SK-MEL-5 (cell line): ENCODE data around the gene DLEU7. TPM values are rescaled to one million over a fixed set of nuclear protein-coding genes. Genes with fewer than 3 reads are reported as not detected.
A peak's percentile ranks its signal among the peaks of the same experiment; 100 is the strongest.

ENCODE experiments used
- DNase-seq: peaks from one replicate; pipeline ENCODE4 v3.0.0-alpha.2; 2016; ENCODE audit warnings: low read depth, low spot score
- in situ Hi-C: cut with HindIII; loops from 2 replicates; pipeline ENCODE4 v1.10.0; 2016; ENCODE audit warnings: low sequenced_read_pairs, high pct_unique_total_duplicates, low pct_unique_long_range_greater_than_20kb
- total RNA-seq: library from RNA; depleted of rRNA; stranded (reverse); fragments of >200 nt; shearing (Covaris generic); gene quantifications from 2 replicates; pipeline ENCODE4 v1.2.3, GENCODE V29; 2014

The DLEU7 gene
- total RNA-seq, 1 experiment from 2014 or later, result not detected

DNA sequence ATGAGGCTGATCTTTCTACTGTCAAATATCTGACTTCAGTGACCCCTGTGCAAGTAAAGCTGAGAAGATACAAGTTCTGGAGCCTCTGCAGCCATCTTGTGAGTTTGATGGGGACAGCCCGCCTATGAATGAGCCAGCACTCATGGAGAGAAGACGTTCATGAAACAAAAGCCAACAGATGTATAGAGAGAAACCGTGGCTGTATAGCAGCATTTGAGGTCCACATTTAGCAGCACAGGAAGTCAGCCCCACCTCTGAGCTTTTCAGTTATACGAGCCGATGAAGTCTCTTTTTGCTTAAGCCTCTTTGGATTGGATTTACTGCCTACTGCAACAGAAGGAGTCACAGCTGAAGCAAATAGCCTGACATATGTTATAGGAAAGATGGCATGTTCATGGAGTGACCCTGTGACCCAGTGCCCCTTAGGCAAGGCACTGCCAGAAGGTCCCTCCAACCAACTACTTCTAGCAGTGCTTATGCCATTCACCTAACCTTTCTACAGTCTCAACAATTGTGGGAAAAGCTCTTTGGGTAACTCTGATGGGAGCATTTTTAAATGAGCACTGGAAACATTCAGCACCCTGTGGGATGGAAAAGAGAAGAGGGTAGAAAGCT lies 3.5 kb upstream of the DLEU7 start:
- DNase-seq, result no peak
- in situ Hi-C loops, result no loop called here

DNA sequence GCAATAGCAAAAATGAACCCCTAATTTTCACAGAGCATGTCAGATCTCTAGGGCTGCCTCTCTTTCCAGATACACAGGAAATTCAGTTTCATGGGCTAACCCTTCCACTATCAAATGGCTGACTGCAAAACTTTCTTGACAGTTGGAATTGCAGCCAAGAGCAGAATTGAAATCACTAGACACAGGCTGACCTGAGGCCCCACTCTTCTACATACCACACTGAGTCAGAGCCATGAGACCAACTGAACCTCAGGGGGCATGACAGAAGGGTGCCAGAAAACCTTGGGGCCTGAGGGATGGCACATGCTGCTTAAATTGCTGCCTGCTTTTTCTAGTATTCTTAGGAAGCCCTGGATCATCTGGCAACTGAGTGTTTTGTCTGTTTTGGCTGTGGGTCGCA lies 1.7 kb upstream of the DLEU7 start:
- DNase-seq, result peak; percentile 31

DNA sequence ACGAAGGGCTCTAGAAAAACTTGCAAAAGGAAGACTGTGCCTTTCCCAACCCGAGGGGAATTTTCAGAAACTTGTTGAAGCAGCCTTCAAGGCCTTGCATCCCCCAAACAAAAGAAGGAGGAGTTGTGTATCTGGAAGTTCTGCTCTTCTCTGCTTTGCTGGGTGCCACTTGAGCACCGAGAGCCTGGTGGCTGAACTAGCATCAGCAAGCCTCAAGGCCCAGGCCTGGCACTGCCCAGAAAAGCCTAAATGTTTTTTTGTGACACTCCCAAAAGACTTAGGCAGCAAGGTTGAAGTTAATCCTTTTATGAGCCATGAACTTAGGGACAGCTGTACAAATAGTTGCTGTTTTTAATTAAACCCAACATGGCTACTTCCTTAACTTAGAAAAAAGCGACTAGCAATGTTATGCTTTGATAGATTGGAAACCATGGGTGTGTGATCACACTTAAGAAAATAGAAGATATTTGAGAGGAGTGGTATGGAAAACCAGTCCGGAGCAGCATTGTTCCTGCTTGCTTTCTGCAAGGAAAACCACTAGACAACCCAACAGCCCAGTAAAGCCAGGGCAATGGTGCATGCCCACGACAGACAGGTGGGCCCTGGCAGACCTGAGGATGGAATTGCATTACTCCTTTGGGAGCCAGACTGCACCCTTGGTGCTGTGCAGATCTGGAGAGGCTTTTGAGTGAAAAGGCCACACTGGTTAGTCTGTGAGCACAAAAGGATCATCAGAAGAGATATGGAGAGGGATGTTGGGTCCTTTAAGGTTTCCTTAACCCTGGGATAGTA lies 788 bp upstream of the DLEU7 start:
- DNase-seq, result no peak
- in situ Hi-C loops, result no loop called here

More for the DNA sequence above, 1.7 kb upstream of the DLEU7 start:
- in situ Hi-C loops, result no loop called here

DNA sequence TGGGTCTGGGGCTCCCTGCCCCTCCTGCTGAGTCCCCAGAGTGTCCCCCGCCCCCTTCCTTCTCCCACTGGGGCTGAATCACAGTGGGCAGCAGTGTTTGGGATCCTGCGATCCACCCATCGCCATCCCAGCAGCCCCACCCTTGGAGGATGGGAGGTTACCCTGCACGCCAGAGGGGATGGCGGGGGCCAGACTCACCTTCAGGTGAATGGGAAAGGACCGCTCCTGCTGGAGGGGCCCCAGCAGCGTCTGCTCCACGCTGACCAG lies 569 bp downstream of the DLEU7 start:
- DNase-seq, result no peak
- in situ Hi-C loops, result no loop called here

DNA sequence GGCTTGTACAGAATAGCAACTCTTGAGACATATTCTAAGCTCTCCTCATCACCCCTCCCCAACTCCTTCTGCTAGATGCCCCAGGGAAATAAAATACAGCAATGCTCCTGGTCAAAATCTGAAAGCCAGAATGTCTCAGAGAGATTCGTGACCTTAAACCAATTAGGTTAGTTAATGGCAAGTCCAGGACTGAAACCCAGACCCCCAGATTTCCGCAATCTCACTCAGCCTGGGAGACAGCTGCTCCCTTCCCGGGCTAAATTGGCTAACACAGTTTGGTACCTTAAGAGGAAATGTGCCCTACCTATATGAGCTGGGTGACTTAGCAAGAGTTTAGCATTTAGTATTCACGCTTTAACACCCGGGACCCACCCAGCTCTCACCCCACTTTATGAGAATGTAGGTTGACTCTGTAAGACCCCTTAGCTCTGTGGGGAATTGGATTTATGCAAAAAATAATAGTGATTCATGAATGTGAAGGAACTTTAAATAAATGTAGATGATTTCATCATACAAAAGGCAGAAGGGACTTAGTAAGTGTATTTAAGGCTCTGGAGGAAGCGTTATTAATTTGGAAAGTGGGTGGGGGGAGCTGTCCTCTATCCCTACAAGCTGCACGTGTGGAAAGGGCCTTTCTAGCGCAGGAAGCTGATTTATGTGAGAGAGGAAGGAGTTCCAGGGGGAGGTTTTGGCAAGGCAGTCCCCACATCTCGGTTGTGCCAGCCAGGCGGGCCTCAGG lies 1.1 kb downstream of the DLEU7 start:
- in situ Hi-C loops, result no loop called here

DNA sequence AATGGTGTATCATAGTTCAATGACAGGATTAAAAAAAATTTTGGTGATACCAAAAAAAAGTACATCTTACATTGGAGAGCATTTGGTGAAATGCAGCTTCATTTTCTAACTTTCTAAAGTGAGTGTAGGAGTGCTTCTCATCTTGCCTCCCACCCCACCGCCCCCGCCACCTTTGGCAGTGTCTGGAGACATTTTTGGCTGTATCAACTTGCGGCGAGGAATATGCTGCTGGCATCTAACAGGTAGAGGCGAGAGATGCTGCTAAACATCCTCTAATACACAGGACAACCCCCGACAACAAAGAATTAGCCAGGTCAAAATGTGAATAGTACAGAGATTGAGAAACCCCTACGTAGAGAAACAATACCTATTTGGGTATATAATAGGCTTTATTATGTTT lies 1.7 kb downstream of the DLEU7 start:
- no peak for DNase-seq
- in situ Hi-C loops, result no loop called here

More for the DNA sequence above, 1.1 kb downstream of the DLEU7 start:
- no peak for DNase-seq

DNA sequence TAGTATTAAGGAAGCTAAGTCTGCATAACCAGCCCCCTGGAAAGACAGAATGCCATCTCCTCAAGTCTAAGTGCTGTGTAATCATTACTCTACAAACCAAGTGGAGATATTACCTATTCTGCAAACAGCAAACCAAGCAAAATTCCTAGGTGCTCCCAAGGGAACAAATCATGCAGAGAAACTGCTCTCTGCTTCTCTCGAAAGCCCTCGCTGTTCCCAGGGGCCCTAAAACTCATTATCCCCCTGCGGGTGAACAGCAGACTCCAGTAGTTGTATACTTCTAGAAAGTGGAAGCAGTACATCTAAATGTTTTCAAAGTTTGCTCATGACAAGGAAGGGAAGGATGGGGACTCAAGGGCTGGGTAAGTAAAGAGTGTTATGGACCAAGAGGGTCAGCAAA lies 3.2 kb downstream of the DLEU7 start:
- no peak for DNase-seq
- in situ Hi-C loops, result no loop called here

DNA sequence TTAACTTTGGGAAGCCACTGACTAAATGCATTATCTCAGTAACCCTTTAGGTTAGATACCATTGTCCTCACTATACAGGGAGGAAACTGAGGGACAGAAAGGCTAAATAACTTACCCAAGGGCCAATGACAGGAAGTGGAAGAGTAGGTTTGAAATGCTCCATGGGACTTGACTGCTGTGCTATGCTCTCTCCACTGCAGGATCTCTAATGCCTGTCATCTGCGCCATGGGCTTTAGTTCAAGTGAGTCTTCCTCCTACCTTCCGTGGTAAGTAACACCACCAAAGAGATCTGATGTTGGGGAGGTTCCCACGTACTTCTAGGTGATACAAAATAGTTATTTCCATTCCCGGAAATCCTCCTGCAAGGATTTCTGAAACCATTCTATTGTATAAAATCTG lies 3.7 kb downstream of the DLEU7 start:
- in situ Hi-C loops, result no loop called here
- no peak for DNase-seq

DNA sequence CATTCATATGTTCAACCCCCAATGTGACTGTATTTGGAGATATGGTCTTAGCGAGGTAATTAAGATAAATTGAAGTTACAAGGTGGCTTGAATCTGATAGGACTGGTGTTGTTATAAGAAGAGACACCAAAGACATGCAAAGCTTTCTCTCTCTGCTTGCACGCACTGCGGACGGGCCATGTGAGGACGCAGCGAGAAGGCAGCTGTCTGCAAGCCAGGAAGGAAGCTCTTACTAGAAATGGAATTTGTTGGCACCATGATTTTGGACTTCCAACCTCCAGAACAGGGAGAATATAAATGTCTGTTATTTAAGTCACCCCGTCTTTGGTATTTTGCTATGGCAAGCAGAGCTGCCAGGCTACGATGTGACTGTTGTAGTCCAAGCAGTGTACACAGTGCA lies 4.8 kb downstream of the DLEU7 start:
- in situ Hi-C loops, result no loop called here

DNA sequence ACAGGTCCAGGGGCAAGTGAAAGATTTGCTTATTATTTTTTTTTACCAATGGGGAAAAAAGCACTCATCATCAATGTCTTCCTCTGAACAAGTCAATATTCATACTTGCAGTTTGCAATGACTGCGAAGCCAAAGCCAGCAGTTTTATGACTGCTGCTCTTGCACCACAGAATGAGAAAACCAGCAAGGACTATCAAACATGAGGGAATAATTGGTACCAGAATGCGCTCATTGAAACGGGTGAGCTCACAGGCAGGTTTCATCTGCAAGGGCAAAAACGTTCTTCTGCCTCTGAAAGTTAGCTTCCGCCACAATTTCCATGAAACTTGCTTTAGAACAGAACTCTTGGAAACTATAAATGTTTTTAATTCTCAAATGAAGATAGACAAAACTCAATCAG lies 5.5 kb downstream of the DLEU7 start:
- in situ Hi-C loops, result no loop called here

More for the DNA sequence above, 4.8 kb downstream of the DLEU7 start:
- no peak for DNase-seq

DNA sequence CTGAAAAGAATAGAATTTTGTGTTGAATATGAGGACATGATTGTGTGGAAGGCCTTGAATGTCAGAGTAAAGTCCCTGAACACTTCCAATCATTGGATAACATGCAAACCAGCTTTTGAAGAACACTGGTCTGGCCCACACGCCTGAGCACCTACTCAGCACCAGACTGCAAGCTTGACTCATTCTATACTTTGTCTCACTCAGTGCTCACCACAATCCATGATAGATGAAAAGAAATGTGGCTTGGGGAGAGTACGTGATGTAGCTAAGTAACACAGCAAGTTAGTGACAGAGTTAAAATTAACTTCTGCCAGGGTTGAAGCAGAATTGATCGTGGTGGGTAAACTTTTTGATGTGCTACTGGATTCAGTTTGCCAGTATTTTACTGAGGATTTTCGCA lies 12.0 kb downstream of the DLEU7 start:
- DNase-seq, result no peak
- in situ Hi-C loops, result no loop called here

More for the DNA sequence above, 5.5 kb downstream of the DLEU7 start:
- no peak for DNase-seq

DNA sequence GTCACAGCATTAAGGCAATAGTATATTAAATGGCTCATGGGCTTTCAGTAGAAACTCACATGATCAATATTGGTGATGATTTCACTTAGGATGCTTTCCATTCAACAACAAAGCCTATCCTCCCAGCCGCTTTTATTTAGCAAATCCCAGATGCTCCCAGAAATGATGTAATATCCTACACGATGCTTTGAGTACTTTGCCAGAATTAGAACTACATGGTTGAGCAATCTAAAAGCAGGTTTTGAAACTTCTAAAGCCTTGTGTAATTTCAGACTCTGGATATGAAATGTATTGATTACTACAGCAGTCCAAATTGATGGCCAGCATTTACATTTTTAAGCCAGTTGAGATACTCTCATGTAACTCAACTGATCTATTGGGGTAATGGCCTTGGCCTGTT lies 13.6 kb downstream of the DLEU7 start:
- in situ Hi-C loops, result no loop called here
- no peak for DNase-seq

DNA sequence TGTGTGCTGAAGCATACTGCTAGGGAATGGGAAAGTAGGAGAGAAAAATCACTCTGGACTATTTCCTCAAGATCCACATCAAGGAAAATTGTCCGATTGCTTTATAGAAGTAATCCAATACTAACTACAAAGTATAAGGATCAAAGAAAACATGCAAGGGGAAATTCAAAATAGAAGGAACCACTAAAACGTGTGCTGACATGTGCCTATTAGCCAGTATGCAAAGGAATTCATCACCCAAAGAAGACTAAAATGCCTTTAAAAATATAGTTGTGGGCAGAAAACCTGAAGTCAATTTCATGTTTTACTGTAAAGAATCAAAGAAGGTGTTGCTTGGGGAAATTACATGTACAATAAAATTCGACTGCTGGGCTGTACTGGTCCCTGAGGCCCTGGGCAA lies 14.3 kb downstream of the DLEU7 start:
- in situ Hi-C loops, result no loop called here
- no peak for DNase-seq

DNA sequence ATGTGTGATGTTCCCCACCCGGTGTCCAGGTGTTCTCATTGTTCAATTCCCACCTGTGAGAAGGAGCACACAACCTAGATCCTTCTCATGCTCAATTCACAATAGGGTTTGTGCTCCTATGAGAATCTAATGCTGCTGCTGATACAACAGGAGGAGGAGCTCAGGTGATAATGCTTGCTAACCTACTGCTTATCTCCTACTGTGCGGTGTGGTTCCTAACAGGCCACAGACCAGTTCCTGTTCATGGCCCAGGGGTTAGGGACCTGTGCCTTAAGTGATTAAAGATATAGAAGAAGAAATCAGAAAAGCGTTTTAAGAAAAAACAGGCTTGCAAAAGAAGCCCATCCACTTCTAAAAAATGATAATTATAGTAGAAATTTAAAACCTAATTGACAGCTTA lies 17.5 kb downstream of the DLEU7 start:
- in situ Hi-C loops, result no loop called here
- no peak for DNase-seq

DNA sequence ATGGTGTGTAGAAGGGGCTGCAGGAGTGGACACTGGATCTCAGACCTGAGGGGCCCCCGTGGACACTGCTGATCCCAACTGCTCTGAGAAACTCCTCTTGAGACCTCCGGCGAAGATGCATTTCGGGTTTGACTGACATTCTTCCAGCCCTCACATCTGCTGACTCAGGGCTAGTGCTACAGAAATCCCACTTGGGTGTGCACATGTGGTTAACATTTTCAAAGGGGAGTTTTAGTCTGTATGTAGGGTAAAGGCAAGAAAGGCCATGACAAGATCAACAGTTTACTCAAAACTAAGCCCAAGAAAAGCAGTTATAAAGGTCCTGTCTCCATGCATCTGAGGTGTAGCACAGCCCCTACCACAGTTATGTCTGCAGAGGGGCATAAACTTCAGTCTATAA lies 31.2 kb downstream of the DLEU7 start:
- no peak for DNase-seq
- in situ Hi-C loops, result no loop called here

DNA sequence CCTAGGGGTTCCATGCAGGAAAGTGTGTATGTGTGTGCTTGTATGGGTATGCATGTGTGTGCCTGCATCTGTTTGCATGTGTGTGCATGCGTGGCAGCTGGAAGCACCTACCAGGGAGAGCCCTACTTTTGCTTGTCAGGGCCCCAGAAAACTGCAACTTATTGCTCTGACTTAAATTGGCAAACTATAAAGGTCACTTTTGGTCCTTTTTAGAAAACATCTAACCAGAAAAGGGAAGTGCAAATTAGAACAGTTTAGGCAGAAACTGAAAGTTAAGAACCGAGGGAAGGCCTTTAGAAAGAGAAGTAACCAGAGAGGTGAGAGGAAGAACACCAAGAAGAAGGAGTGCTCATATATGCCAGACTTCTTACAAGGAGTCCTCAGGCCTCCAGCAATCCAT lies 32.5 kb downstream of the DLEU7 start:
- in situ Hi-C loops, result no loop called here
- no peak for DNase-seq

DNA sequence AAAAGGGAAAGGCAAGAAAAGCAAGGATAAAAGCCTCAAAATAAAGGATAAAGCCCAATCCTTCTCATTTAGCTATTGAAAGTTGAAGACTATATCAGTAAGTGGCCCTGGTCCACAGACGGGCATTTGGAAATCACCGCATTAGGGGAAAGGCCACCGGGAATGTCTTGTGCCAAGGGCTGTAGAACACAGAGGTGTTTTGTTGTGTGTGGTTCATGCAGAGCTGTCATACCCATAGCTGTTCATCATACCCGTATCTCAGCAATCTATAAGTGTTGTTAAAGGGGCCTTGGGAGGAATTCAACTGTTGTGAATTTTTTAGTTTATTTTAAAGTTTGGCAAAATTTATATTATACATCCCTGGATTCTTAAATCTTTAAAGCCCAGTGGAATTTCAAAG lies 33.0 kb downstream of the DLEU7 start:
- in situ Hi-C loops, result no loop called here
- DNase-seq, result peak; percentile 36

DNA sequence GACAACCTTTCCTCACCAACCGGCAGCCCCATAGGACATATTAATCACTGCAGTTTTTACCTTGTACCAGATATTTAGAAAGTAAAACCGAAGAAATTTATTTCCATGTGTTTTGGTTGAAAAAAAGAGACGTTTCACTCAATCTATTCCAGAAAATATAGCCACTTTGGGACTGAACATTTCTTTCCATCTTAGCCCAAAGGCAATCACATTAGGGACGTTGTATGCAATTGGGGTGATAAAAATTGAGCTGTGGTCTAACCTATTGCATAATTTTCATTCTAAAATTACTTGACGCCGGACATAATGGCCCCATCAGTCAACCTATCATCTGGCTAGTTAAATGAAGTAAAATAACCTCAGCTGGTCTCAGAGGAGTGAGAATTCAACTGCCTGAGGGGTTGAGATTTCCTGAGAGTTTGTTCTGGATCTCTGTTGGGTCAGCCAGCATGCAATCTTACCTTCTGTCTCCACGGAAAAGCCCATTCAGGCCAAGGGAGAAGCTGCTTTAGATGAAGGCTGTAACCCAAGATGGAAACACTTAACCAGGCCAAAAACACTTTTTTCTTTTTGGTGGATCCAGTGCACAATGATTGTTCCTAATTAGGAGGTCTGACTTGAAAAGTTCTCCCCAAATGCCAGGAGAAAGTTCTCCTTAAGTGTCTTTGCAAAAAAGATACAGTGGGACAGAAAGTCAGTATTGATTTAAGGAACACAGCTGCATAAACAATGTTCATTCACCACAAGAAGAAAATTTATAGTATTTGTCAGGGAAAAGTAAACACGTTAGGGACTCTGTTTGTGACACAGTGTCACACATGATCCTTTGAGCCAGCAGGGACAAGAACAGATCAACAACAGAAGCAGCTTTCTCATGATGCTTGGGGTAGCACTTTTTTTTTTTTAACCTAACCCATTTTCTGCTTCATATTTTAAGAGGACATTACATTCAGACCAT lies 34.1 kb downstream of the DLEU7 start:
- no peak for DNase-seq
- in situ Hi-C loops, result no loop called here
